ENCODE measurements around the gene UBE2J2. TPM values are rescaled to one million over a fixed set of nuclear protein-coding genes. Genes with fewer than 3 reads are reported as not detected.

The UBE2J2 gene
- total RNA-seq, 2 experiments from 2014 or later = 41.4 to 41.5 TPM

DNA sequence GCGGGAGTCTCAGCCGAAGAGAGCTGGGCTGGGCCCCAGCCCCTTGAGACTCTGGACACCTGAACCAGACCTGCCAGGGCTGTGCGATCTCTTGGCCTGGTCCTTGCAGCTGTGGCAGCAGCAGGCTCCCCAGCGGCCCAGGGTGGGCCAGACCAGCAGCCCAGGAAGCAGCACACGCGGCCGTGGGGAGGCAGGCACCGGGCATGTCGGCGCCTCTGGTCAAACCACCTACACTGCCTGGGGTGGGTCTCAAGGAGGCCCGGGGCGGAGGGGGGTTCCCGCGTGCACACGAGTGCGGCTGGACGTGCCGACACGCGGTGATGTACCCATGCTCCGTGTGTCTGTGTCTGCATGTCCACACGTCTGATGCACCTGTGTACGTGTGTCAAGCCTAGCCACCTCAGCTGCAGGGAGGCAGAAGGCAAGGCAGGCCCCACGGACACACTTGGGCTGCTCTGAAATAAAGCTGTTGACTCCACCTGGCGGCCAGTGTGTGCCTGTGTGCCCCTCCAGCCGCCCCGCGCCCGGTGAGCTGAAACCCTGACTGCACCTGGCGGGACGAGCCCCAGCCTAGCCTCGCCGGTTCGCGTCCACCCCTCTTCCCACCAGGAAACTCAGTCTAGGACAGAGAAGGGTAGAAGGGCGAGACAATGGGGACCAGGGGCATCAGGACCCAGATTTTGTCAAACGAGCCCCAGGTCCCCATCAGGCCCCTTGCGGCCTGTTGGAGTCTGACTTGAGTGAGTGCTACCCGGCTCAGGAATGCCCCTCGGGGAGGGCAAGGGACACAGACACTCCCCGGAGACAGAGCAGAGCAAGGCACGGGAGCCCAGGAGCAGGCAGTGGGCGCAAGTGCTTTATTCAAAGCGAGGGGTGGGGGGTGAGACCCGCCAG is 18.1 kb upstream of the UBE2J2 start:
- TF ChIP-seq, protein P1, sequence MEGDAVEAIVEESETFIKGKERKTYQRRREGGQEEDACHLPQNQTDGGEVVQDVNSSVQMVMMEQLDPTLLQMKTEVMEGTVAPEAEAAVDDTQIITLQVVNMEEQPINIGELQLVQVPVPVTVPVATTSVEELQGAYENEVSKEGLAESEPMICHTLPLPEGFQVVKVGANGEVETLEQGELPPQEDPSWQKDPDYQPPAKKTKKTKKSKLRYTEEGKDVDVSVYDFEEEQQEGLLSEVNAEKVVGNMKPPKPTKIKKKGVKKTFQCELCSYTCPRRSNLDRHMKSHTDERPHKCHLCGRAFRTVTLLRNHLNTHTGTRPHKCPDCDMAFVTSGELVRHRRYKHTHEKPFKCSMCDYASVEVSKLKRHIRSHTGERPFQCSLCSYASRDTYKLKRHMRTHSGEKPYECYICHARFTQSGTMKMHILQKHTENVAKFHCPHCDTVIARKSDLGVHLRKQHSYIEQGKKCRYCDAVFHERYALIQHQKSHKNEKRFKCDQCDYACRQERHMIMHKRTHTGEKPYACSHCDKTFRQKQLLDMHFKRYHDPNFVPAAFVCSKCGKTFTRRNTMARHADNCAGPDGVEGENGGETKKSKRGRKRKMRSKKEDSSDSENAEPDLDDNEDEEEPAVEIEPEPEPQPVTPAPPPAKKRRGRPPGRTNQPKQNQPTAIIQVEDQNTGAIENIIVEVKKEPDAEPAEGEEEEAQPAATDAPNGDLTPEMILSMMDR (IDR thresholded peaks at IDR 0.05) = peak; percentile 42
- CTCF ChIA-PET = interaction anchor here (0.6 to 1.6 kb wide), 8 partner anchors 15 to 307 kb away, joined by 3 to 33 read pairs (median 4); no protein-coding TSS in a partner anchor
- Mint-ChIP-seq H3K9me3 (no peaks in the 10 kb centered on the region), H3K36me3 (ENCODE audit: low read depth) (no peaks in the 10 kb centered on the region), H3K27ac (no peak overlapping the region), H3K4me3 (no peak overlapping the region), H3K4me1 (ENCODE audit: low read depth) (no peaks in the 10 kb centered on the region), H3K27me3 (no peaks in the 10 kb centered on the region)
- H3K27me3 ChIP-seq (ENCODE audit: control insufficient read depth in 1 of 2, insufficient read depth in 2 of 2, low read length in 2 of 2) = no peaks in the 10 kb centered on the region
- intact Hi-C loops (cut with DNase I, micrococcal nuclease) = loop anchor here (2.0 to 5.0 kb wide), 3 partner anchors 169 to 309 kb away; partner anchors contain the start of gene PERM1 (in 1 of the 2)
- peak; percentile 81 for ATAC-seq (ENCODE audit: poor library complexity)
- POLR2A ChIA-PET = no interaction called here
- H3K4me1 ChIP-seq (ENCODE audit: insufficient read depth, low read length) = peaks cover 14% of the 10 kb centered on the region
- H3K27ac ChIP-seq (ENCODE audit: low read depth in 1 of 2, low read length in 2 of 2) = no peak overlapping the region
- peak; percentile 43 to 84 (median 61) for DNase-seq
- H3K36me3 ChIP-seq (ENCODE audit: insufficient read depth, low read length) = no peaks in the 10 kb centered on the region
- no peak overlapping the region for H3K4me3 ChIP-seq (ENCODE audit: low read length)
- no peaks in the 10 kb centered on the region for H3K9me3 ChIP-seq (ENCODE audit: control insufficient read depth in 1 of 2, insufficient read depth in 1 of 2, low read length in 2 of 2)

DNA sequence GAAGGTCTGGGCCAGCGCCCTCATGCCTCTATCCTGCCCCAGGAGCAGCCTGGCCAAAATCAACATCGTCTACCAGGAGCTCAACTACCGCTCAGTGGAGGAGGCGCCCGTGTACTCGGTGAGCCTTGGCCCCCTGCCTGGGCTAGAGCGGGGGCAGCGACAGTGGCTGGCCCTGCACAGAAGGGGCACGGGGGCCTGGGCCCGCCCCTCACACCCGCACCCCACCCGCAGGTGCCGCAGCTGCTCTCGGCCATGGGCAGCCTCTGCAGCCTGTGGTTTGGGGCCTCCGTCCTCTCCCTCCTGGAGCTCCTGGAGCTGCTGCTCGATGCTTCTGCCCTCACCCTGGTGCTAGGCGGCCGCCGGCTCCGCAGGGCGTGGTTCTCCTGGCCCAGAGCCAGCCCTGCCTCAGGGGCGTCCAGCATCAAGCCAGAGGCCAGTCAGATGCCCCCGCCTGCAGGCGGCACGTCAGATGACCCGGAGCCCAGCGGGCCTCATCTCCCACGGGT is 17.4 kb upstream of the UBE2J2 start:
- Histone ChIP-seq H3K4me3 (ENCODE audit: low read length) (no peak overlapping the region), H3K9me3 (ENCODE audit: control insufficient read depth in 1 of 2, insufficient read depth in 1 of 2, low read length in 2 of 2) (no peaks in the 10 kb centered on the region), H3K36me3 (ENCODE audit: insufficient read depth, low read length) (no peaks in the 10 kb centered on the region), H3K4me1 (ENCODE audit: insufficient read depth, low read length) (peaks cover 14% of the 10 kb centered on the region), H3K27me3 (ENCODE audit: control insufficient read depth in 1 of 2, insufficient read depth in 2 of 2, low read length in 2 of 2) (no peaks in the 10 kb centered on the region), H3K27ac (ENCODE audit: low read depth in 1 of 2, low read length in 2 of 2) (no peak overlapping the region)
- Mint-ChIP-seq H3K9me3 (no peaks in the 10 kb centered on the region), H3K27me3 (no peaks in the 10 kb centered on the region), H3K4me1 (ENCODE audit: low read depth) (no peaks in the 10 kb centered on the region), H3K4me3 (no peak overlapping the region), H3K27ac (no peak overlapping the region), H3K36me3 (ENCODE audit: low read depth) (no peaks in the 10 kb centered on the region)
- intact Hi-C loops (cut with DNase I, micrococcal nuclease) = loop anchor here (2.0 to 5.0 kb wide), 3 partner anchors 168 to 309 kb away; partner anchors contain the start of gene PERM1 (in 1 of the 2)
- ATAC-seq (ENCODE audit: poor library complexity) = no peak
- CTCF ChIA-PET = interaction anchor here (0.6 to 1.6 kb wide), 7 partner anchors 14 to 306 kb away, joined by 3 to 33 read pairs (median 4); no protein-coding TSS in a partner anchor
- POLR2A ChIA-PET = no interaction called here
- DNase-seq = peak in 1 of 14 experiments; percentile 5
- TF ChIP-seq, protein P1 (IDR thresholded peaks at IDR 0.05) = no peak

DNA sequence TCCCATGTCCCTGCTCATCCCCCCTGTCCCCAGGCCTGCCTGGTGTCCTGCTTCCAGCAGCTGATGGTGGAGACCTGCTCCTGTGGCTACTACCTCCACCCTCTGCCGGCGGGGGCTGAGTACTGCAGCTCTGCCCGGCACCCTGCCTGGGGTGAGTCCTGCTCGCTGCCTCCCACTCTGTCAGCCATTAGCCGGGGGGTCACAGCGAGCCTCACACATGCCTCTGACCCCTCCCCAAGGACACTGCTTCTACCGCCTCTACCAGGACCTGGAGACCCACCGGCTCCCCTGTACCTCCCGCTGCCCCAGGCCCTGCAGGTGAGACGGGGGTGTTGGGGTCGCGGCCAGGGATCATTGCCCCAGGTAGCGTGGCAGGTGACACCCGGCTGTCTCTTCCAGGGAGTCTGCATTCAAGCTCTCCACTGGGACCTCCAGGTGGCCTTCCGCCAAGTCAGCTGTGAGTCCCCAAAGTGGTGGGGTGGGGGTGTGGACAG is 16.6 kb upstream of the UBE2J2 start:
- H3K4me3 ChIP-seq (ENCODE audit: low read length) = no peak overlapping the region
- Mint-ChIP-seq H3K9me3 (no peaks in the 10 kb centered on the region), H3K27me3 (no peaks in the 10 kb centered on the region), H3K4me1 (ENCODE audit: low read depth) (no peaks in the 10 kb centered on the region), H3K4me3 (no peak overlapping the region), H3K27ac (no peak overlapping the region), H3K36me3 (ENCODE audit: low read depth) (no peaks in the 10 kb centered on the region)
- H3K9me3 ChIP-seq (ENCODE audit: control insufficient read depth in 1 of 2, insufficient read depth in 1 of 2, low read length in 2 of 2) = peaks cover 0 to under 1% of the 10 kb centered on the region in 2 experiments
- peaks cover 14% of the 10 kb centered on the region for H3K4me1 ChIP-seq (ENCODE audit: insufficient read depth, low read length)
- ChIA-PET CTCF (interaction anchor here (1.1 kb wide), 2 partner anchors 16 to 168 kb away, joined by 3 to 8 read pairs; partner anchors contain the start of gene UBE2J2), POLR2A (no interaction called here)
- H3K27ac ChIP-seq (ENCODE audit: low read depth in 1 of 2, low read length in 2 of 2) = no peak overlapping the region
- H3K36me3 ChIP-seq (ENCODE audit: insufficient read depth, low read length) = no peaks in the 10 kb centered on the region
- H3K27me3 ChIP-seq (ENCODE audit: control insufficient read depth in 1 of 2, insufficient read depth in 2 of 2, low read length in 2 of 2) = no peaks in the 10 kb centered on the region
- intact Hi-C loops (cut with DNase I, micrococcal nuclease) = loop anchor here (2.0 to 5.0 kb wide), 3 partner anchors 167 to 308 kb away; partner anchors contain the start of gene PERM1 (in 1 of the 2)
- ATAC-seq (ENCODE audit: poor library complexity) (peak; percentile 69), DNase-seq (peak; percentile 30 to 77 (median 55))
- TF ChIP-seq, protein P1 (IDR thresholded peaks at IDR 0.05) = peak; percentile 42
